Cardiac septum (tissue), 1 donor: Measurements from ENCODE around the gene CABYR. TPM values are rescaled to one million over a fixed set of nuclear protein-coding genes. Genes with fewer than 3 reads are reported as not detected.

Experiments used
- DNase-seq: peaks from one replicate; pipeline ENCODE4 v3.0.0-alpha.2; 2020; ENCODE audit warnings: low spot score
- intact Hi-C: fragments of 100-400 bp; cut with DNase I; formaldehyde crosslinking; loops from one replicate; pipeline ENCODE4 v1.14.0; 2022
- total RNA-seq: library from RNA; stranded (reverse); fragmentation: NEBNext Ultra II Directional; extraction: Animal tissue kit (Norgen Biotek cat#: 25700); gene quantifications from one replicate; pipeline ENCODE4 v1.2.1, GENCODE V29; 2021
- donor health status: DM: no; HTN: no; CAD: no.

The CABYR gene
- total RNA-seq, 1 donor from 2014 or later, result 0.59 TPM

DNA sequence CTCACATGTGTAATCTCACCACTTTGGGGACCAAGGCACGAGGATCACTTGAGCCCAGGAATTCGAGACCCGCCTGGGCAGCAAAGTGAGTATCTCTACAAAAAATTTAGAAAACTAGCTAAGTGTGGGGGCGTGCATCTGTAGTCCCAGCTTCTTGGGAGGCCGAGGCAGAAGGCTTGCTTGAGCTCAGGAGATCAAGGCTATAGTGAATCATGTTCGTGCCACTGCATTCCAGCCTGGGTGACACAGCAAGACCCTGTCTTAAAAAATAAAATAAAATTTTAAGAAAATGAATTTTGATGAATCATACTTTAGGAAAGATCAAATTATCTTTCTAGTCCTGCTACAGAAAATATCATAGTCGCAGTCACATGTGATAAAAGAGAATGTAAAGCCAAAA, 46.9 kb downstream of the CABYR start:
- no peak for DNase-seq
- intact Hi-C loops, result no loop called here

DNA sequence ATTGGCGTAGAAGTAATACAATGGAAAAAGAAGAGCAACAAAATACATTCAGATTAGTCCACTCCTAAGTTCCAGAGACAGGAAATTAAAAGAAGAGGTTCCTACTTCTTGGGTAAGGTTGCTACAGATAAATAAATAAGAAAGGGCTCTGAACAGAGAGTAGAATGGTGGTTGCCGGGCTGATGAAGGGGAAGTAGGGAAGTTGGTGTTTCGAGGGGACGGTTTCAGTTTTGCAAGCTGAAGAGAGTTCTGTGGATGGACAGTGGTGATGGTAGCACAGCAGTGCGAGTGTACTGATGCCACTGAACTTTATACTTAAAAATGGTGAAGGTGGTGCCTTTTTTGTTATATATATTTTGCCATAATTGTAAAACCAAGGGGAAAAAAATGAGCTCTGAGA, 48.2 kb downstream of the CABYR start:
- DNase-seq, result no peak
- intact Hi-C loops, result no loop called here

DNA sequence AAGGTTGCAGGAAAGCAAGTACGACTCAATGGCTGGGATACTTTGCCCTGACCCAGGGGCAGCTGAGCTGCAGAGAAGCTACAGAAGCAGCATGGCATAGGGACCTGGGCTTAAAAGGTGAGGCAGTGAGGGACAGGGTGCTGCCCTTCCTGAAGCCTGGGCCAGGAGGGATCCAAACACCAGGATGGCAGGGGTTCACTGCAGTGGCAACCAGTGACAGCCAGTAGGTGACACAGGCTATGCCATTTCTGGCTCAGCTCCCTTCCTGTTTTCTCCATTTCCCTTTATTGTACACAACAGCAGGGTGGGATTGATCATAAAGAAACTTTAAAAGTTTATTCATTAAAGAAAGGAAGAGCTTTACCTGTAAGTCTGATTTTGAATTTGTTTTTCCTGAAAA, 48.8 kb downstream of the CABYR start:
- intact Hi-C loops, result no loop called here
- no peak for DNase-seq

DNA sequence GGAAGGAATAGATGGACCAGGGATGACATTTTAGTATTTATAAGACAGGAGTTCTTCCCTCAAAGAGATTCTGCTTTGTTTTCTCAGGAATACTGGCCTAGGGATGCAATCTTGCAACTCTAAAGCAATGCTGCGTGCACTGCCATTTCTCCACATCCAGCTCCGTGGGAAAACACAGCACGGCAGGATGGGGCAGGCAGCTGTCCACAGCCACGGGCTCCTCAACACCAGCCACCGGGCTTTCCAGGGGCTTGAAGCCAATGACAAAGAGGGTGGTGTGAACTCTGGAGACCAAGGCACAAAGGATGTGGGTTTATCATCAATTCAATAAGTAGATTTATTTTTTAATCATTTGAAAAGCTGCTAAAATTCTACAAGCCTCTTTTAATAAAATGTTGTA, 49.3 kb downstream of the CABYR start:
- intact Hi-C loops, result no loop called here
- DNase-seq, result no peak

DNA sequence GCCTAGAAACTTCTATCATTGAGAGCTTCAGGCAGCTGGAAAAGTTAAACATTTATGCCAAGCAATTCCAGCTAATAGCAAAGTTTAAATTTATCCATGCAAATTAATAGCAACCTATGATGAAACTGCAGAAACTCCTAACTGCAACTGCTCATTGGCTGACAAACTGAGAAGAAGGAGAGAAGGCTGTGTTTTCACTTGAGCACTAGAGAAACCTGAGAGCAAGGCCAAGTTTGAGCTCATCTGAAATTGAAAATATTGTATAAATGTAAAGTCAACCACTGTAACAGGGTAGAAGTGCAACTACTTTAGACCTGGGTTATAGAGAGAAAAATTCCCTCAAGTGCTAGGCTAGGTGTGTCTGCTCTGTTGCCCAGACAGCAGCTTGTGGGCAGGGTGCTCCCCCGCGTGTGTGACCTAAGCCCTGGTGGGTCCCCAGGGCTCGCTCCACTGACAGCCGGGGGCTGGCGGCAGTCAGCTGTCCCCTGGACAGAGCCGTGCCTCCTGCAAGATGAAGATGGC, 50.2 kb downstream of the CABYR start:
- intact Hi-C loops, result no loop called here

DNA sequence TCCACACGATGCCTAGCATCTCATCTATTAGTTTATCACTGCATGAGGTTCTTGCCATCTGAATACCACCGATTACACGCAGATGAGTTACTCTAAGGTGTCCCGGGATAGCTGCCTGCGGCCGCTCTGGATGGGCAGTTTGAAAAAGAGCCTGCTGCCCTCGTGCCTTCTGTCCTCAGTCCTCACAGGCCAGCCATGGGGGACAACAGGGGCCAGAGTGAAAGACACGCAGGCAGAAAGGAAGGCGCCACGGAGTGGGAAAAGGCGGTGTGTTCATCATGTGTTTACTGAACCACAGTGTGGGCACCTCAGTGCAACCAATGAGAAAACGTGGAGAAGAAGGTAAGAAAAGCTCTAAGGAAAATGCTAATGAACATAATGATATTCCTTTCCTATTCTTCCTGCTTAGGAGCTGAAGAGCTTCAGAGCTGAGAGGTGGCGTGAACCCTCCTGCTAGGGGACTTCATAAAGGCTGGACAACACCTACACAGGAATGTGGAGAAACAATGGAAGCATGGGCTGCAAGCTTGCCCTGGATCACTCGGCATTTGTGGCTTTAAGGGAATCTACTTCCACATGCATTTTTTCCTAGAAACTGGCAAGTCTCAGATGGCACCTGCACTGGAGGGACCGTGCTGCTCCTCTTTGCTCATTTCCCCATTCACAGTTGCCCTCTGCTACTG, 50.9 kb downstream of the CABYR start:
- intact Hi-C loops, result loop anchor here (10.0 kb wide), 1 partner anchor 235 kb away; the partner anchor contains the start of gene IMPACT
- DNase-seq, result no peak

More for the DNA sequence above, 50.2 kb downstream of the CABYR start:
- no peak for DNase-seq

DNA sequence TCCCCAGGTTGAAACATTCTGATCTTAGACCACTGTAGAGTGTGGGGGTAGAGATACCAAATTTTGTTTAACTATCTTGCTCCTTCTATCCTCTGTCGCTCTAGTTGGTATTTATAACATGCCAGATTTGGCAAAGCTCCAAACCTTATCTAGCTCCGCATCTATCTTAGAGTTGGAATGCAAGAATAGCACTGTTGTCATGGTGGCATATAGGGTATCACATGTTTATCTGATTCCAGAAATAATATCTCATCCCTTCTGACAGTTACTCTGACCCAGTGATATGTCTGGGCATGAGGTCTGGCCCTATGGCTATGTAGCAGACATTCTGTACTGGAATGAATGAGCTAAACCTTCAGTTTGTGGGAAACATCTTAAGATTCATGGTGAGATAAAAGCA, 51.7 kb downstream of the CABYR start:
- intact Hi-C loops, result loop anchor here (10.0 kb wide), 1 partner anchor 234 kb away; the partner anchor contains the start of gene IMPACT

DNA sequence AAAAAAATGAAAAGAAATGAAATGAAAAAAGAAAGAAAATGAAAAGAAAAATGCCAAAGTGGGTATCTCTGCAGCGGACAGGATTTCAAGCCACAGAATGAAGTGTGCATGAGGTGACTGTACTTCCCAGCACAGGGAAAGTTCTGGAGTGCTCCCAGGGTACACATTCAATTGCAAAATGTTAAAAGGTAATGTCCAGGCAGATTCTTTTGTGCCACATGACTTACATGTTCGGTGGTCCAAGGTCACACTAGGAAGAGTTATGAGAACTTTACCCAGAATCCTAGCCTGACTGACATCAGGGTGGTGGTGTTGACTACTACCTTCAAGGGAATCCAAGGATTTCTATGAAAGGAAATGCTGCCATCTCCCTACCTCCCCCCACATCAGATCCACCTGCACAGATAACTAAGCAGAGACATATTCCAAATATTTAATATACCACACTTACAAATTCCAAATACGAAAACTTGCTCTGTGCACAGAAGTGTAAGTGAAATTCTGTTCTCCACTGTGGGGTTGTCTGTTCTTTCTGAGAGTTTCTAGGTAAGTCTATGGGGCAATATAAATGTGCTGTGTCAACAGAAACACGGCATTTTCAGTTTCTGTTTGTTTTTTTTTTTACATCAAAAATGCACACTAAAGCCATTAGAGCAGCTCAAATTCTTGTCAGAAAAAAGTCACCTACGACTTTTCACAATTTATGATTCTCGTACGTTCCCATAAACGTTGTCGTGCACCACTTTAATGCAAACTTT, 56.6 kb downstream of the CABYR start:
- no peak for DNase-seq
- intact Hi-C loops, result loop anchor here (10.0 kb wide), 1 partner anchor 229 kb away; the partner anchor contains the start of gene IMPACT

More for the DNA sequence above, 51.7 kb downstream of the CABYR start:
- no peak for DNase-seq

DNA sequence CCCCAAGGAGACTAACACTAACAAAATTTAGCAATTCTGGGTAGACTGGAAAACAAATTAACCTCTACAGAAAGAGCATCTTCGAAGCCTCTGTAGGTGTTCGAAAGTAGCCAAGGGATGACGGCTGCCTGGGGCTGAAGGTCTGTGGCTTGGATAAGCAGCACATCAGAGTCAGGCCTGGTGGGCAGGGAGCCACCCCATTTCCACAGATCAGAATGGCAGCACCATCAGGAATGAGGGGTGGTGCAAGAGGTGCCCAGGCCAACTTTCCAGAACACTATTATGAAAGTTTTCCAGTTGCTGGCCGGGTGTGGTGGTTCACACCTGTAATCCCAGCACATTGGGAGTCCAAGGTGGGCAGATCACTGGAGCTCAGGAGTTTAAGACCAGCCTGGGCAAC, 57.9 kb downstream of the CABYR start:
- intact Hi-C loops, result loop anchor here (10.0 kb wide), 1 partner anchor 228 kb away; the partner anchor contains the start of gene IMPACT
- no peak for DNase-seq

DNA sequence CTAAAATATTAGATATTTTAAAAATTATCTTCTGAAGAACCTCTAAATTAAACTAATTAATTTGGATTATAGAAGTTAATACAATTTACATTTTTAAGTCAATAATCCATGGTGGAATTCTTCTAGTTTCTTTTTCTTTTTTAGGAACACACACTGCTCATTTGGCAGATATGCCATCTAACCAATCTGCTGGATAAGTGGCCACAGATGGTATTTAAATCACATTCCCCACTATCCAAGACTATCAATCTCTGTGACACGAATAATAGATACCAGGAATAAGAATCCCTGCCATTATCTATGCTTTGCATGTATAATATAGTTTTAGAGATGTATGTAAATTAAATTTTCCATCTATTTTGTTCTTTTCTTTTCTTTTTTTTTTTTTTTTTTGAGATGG, 58.5 kb downstream of the CABYR start:
- intact Hi-C loops, result loop anchor here (10.0 kb wide), 1 partner anchor 227 kb away; the partner anchor contains the start of gene IMPACT
- DNase-seq, result no peak

DNA sequence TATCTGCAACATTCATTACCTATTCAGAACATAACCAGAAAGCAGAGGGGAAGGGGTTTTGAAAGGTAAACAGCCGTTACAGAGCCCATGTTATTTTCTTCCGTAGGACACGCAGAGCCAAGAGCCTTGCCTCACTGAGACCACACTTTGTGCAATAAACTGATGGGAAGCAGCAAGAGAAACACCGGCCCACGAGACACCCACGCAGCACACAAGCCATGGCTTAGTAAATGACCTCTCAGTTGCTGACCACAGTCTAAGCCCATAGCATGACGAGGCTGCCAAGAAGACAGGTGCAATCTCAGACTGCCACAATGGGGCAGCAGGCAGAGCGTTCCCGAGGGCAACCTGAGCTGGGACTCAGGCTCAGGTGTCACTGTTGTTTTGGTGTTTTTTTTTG, 59.6 kb downstream of the CABYR start:
- DNase-seq, result no peak
- intact Hi-C loops, result loop anchor here (10.0 kb wide), 1 partner anchor 226 kb away; the partner anchor contains the start of gene IMPACT

DNA sequence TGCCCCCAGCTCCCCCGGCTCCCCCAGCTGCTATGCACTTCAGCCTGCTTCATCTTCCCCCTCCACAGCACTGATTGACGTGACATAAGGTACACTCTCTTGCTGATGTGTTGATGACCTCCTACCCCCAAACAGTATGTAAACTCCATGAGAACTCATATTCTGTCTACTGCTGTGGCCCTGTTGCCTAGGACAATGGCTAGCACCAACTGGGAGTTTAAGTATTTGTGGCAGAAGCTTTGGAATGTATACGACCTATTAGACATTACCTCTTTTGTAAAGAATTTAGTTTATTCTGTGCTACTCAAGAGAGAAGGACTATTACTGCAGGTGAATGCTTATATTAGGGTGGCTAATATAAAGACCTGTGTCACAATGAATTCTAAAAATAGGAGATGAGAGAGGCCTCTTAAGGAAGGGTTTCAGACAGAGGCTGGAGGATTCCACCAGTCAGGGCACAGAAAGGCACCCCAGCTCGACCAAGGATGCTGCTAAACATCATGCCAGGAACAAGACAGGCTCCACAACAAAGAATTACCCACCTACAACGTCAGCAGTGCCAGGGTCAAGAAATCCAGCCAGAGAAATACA, 60.6 kb downstream of the CABYR start:
- intact Hi-C loops, result loop anchor here (10.0 kb wide), 1 partner anchor 225 kb away; the partner anchor contains the start of gene IMPACT
- DNase-seq, result no peak

DNA sequence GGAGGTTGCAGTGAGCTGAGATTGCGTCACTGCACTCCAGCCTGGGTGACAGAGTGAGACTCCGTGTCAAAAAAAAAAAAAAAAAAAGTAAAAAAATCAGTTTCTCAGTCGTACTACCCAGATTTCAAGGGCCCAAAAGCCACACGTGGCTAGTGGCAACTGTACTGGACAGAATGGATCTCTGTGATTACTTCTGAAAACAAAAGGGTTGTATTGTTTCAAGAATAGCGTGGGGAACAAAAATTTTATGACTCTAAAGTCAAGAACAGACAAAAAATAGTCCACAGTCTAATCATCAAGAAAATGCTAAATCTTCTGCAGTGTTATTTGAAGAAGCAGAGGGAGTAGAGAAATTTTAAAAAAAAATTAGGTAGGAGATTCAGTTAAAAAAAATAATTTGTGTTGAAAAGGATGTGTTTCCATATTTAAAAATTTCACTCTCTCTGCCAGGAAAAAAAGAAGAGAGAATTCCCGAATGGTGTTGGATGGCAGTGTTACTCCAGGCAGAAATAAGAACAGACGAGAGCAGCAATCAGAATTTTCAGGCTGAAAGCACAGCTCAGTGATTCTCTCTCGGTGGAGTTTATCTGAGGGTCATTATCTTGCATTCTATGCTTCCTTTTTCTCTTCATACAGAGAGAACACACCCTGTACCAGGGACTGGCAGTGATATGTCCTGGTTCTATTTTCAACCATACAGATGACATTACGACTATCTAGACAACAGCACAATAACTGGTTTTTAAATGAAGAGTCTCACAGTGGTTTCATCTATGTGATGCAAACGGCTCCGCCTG, 61.8 kb downstream of the CABYR start:
- intact Hi-C loops, result no loop called here
- DNase-seq, result no peak

DNA sequence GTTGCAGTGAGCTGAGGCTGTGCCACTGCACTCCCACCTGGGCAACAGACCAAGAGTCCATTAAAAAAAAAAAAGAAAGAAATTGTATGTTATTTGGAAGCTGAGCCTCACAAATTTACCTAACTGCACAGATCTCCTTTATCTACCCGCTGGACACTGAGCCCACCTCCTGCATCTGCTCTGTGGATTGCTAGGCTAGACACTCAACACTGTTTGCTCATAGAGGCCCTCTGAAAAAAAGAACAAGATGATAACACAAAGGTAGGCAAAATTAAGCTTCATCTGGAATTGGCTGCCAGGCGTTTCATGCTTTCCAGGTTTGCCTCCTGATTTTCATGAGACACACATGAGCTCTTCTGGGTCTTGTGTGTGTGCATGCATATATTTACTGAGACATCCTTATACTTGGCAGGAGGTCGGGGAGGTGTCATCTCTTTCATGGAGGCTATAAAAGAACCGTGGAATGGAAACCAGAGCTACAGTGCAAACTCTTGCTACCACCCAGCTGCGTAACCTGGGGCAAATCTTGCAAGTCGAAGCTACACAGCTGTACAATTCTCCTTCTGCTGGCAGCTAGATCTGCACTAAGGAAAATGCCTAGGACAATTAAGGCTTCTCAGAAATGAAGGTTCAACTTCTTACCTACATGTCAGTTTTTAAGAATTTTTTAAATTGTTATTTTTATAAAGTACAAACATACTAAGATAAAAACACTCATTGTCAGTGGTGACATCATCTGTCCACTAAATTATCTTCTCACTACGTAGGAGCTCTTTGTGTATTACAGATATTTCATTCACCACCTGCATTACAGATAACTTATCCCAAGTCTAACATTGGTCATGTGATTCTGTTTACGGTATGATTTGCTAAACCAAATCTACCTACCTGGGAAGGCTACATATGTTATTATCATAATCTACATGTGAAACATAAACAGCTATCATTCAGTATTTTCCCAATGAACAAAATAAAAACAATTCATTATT, 63.1 kb downstream of the CABYR start:
- no peak for DNase-seq
- intact Hi-C loops, result no loop called here

DNA sequence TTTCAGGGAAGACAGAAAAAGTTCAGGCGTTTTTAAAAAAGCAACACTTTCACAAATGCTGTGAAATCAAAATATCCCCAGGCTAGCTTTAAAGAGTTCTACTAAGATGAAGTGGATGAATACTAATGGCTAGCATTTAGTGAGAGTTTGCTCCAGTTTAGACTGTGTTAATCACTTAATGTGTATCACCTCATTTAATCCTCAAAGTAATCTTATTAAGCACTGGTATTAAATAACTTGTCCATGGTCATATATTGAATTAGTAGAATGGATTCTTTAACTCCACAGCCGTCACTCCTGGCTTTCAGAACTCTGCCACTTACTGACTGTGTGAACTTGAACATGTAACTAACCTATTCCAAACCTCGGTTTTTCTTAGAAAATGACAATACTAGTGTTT, 66.0 kb downstream of the CABYR start:
- intact Hi-C loops, result no loop called here
- DNase-seq, result no peak

DNA sequence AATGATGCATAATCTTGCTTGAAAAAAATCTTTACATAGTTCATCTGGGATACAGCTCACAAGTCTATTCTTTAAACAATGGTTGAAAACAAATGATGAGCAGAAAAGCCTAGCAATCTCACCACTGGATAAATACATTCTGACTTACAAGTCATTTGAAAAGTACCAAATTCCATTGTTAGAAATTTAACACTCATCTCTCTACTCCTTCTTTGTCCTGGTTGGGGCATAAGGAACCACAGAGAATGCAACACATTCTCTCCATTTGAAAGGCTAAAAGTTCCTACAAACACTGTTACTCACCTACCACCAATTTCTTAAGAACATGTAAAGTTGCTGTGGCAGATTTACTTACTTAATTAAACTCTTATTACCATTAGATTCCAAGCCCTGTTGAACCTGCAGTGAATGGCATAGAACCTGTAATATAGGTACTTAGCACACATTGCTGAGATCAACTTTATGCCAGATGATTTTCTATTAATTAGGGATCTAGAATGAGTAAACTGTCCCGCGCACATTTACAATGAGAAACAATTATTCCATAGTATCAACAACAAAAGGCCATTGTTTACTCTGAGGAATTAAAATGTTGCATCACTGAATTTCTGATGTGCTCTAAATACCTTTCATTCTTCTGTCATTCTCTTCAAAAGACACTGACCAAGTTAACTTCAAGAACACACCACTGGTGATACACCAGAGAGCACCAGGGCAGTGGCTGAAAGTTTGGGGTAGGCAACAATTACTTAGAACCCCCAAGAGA, 69.6 kb downstream of the CABYR start:
- intact Hi-C loops, result no loop called here
- DNase-seq, result no peak

DNA sequence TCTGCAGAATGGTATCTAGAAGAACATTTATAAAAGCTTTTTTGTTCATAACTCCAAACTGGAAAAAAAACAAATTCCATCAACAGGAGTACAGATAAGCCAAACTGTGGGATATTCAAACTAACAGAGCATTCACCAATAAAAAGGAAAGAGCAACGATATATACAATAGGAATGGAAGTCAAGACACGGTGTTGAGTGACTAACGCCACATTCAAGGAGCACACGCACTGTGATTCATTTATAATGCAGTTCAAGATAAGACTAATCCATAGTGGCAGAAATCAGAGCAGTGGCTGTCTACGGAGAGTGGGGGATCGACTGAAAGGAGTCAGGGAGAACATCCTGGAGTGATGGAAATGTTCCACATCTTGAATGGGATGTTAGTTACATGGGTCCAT, 70.7 kb downstream of the CABYR start:
- intact Hi-C loops, result no loop called here
- DNase-seq, result no peak
